Neural cell (in vitro differentiated cells): Measurements from ENCODE around the gene GALNT10. TPM values are rescaled to one million over a fixed set of nuclear protein-coding genes. Genes with fewer than 3 reads are reported as not detected.

ENCODE experiments used
- H2AFZ ChIP-seq: fragments of 200-600, 300-800 bp; sonication (generic), shearing (Covaris generic); 2 replicates; pipeline ENCODE4 v1.6.0; 2014; ENCODE audit warnings: low read depth, mild to moderate bottlenecking, antibody characterized with exemption, low read length, moderate library complexity
- H3F3A ChIP-seq: fragments of 200-600 bp; shearing (Covaris generic); 2 replicates; pipeline ENCODE4 v1.6.1; 2016; ENCODE audit warnings: mild to moderate bottlenecking, moderate library complexity, mixed read lengths, antibody characterized with exemption, low read length; ENCODE audit not compliant: insufficient read depth, poor library complexity, severe bottlenecking
- H3K27ac ChIP-seq: fragments of 200-600, 300-800 bp; sonication (generic), shearing (Covaris generic); 2 replicates; pipeline ENCODE4 v1.5.1; 2014; ENCODE audit warnings: mild to moderate bottlenecking, low read length, moderate library complexity
- H3K27me3 ChIP-seq: fragments of 300-800, 200-600 bp; sonication (generic), shearing (Covaris generic); 2 replicates; pipeline ENCODE4 v1.6.0; 2014; ENCODE audit warnings: mild to moderate bottlenecking, low read depth, low read length, moderate library complexity; ENCODE audit not compliant: insufficient read depth
- H3K36me3 ChIP-seq: fragments of 300-800, 200-600 bp; sonication (generic), shearing (Covaris generic); 2 replicates; pipeline ENCODE4 v1.5.1; 2014; ENCODE audit warnings: mild to moderate bottlenecking, antibody characterized with exemption, low read length, moderate library complexity; ENCODE audit not compliant: insufficient read depth
- H3K4me2 ChIP-seq: fragments of 300-800, 200-600 bp; sonication (generic), shearing (Covaris generic); 2 replicates; pipeline ENCODE4 v1.6.0; 2014; ENCODE audit warnings: mild to moderate bottlenecking, low read length
- H3K4me3 ChIP-seq: fragments of 300-800, 200-600 bp; sonication (generic), shearing (Covaris generic); 2 replicates; pipeline ENCODE4 v1.5.1; 2014; ENCODE audit warnings: mild to moderate bottlenecking, low read length, moderate library complexity
- H3K79me2 ChIP-seq: fragments of 200-600 bp; shearing (Covaris generic); replicated peaks from 2 replicates; pipeline ENCODE4 v1.6.0; 2014; ENCODE audit warnings: mild to moderate bottlenecking, low read length, moderate library complexity; ENCODE audit not compliant: insufficient read depth
- H3K9ac ChIP-seq: fragments of 300-800, 200-600 bp; sonication (generic), shearing (Covaris generic); 2 replicates; pipeline ENCODE4 v1.6.1; 2016; ENCODE audit warnings: mild to moderate bottlenecking, low read length, mixed read lengths
- H3K9me2 ChIP-seq: fragments of 200-600 bp; shearing (Covaris generic); 2 replicates; pipeline ENCODE4 v1.6.1; 2016; ENCODE audit warnings: mild to moderate bottlenecking, low read length, mixed read lengths; ENCODE audit not compliant: insufficient read depth
- H3K9me3 ChIP-seq: fragments of 200-600, 300-800 bp; sonication (generic), shearing (Covaris generic); 2 replicates; pipeline ENCODE4 v1.6.1; 2016; ENCODE audit warnings: mild to moderate bottlenecking, mixed run types, low read length, moderate library complexity, mixed read lengths
- H4K20me1 ChIP-seq: fragments of 200-600 bp; shearing (Covaris generic); 2 replicates; pipeline ENCODE4 v1.6.1; 2016; ENCODE audit warnings: mild to moderate bottlenecking, mixed run types; ENCODE audit not compliant: insufficient read depth
- CTCF ChIP-seq: fragments of 450-650 bp; IDR thresholded peaks from 2 replicates; pipeline ENCODE4 v1.5.1; 2014; ENCODE audit warnings: antibody characterized with exemption, mild to moderate bottlenecking, moderate library complexity; ENCODE audit not compliant: poor library complexity, severe bottlenecking
- EP300 ChIP-seq: fragments of 450-650 bp; conservative IDR thresholded peaks from 2 replicates; pipeline ENCODE4 v1.6.1; 2014; ENCODE audit warnings: antibody characterized with exemption, mild to moderate bottlenecking, moderate library complexity; ENCODE audit not compliant: poor library complexity, severe bottlenecking
- EZH2 ChIP-seq: fragments of 200-600, 300-800 bp; shearing (Covaris generic), sonication (generic); IDR thresholded peaks from 2 replicates; pipeline ENCODE4 v1.6.1; 2014; ENCODE audit warnings: antibody characterized with exemption, low read length, borderline replicate concordance, mild to moderate bottlenecking; ENCODE audit not compliant: insufficient read depth, poor library complexity, severe bottlenecking
- MXI1 ChIP-seq: fragments of 450-650 bp; conservative IDR thresholded peaks from 2 replicates; pipeline ENCODE4 v1.6.1; 2014; ENCODE audit warnings: antibody characterized with exemption, mild to moderate bottlenecking; ENCODE audit not compliant: poor library complexity, severe bottlenecking
- POLR2AphosphoS5 ChIP-seq: IDR thresholded peaks from 2 replicates; pipeline ENCODE4 v1.6.1; 2012
- RAD21 ChIP-seq: fragments of 450-650 bp; conservative IDR thresholded peaks from 2 replicates; pipeline ENCODE4 v1.6.1; 2014; ENCODE audit warnings: antibody characterized with exemption, mild to moderate bottlenecking, moderate library complexity
- REST ChIP-seq: IDR thresholded peaks from 2 replicates; pipeline ENCODE4 v1.6.1; 2012; ENCODE audit warnings: borderline replicate concordance
- SMC3 ChIP-seq: fragments of 450-650 bp; conservative IDR thresholded peaks from 2 replicates; pipeline ENCODE4 v1.6.1; 2014; ENCODE audit warnings: antibody characterized with exemption, mild to moderate bottlenecking, moderate library complexity; ENCODE audit not compliant: poor library complexity
- TAF1 ChIP-seq: IDR thresholded peaks from 2 replicates; pipeline ENCODE4 v1.6.1; 2012; ENCODE audit warnings: low read depth
- polyA plus RNA-seq: library from polyadenylated mRNA; depleted of rRNA; stranded (reverse); fragments of >200 nt; gene quantifications from 2 replicates; pipeline ENCODE4 v1.2.3, GENCODE V29; 2014

GALNT10 gene
- polyA plus RNA-seq, 1 donor from 2014 or later: 3.1 TPM

GRCh38 chr5:154363411-154363810 is 172.9 kb downstream of the GALNT10 start:
- Histone ChIP-seq H3K9me3 (no peaks in the 10 kb centered on the region), H4K20me1 (no peaks in the 10 kb centered on the region)
- TF ChIP-seq RAD21: no peak
- no peak for TF ChIP-seq REST
- no peak for TF ChIP-seq POLR2AphosphoS5
- no peak for TF ChIP-seq SMC3
- TF ChIP-seq EZH2: no peak

GRCh38 chr5:154364771-154365170 is 174.2 kb downstream of the GALNT10 start:
- no peaks in the 10 kb centered on the region for H3K79me2 ChIP-seq

More at GRCh38 chr5:154363411-154363810, 172.9 kb downstream of the GALNT10 start:
- Histone ChIP-seq H3K4me3 (no peak overlapping the region), H3F3A (no peaks in the 10 kb centered on the region), H3K79me2 (no peaks in the 10 kb centered on the region), H3K27me3 (no peaks in the 10 kb centered on the region), H3K9me2 (no peaks in the 10 kb centered on the region), H3K36me3 (no peaks in the 10 kb centered on the region), H3K9ac (no peak overlapping the region), H2AFZ (no peak overlapping the region), H3K27ac (no peak overlapping the region), H3K4me2 (no peak overlapping the region)

More at GRCh38 chr5:154364771-154365170, 174.2 kb downstream of the GALNT10 start:
- Histone ChIP-seq H3K9me3 (no peaks in the 10 kb centered on the region), H3K27ac (no peak overlapping the region), H3K27me3 (no peaks in the 10 kb centered on the region), H2AFZ (no peak overlapping the region), H3K9me2 (no peaks in the 10 kb centered on the region), H3K9ac (no peak overlapping the region), H4K20me1 (no peaks in the 10 kb centered on the region), H3F3A (no peaks in the 10 kb centered on the region), H3K4me2 (no peak overlapping the region), H3K36me3 (no peaks in the 10 kb centered on the region), H3K4me3 (no peak overlapping the region)
- no peak for TF ChIP-seq SMC3
- TF ChIP-seq CTCF: no peak
- no peak for TF ChIP-seq MXI1
- TF ChIP-seq EZH2: no peak
- no peak for TF ChIP-seq TAF1
- TF ChIP-seq RAD21: no peak
- TF ChIP-seq EP300: no peak
- no peak for TF ChIP-seq REST
- no peak for TF ChIP-seq POLR2AphosphoS5
